ENCODE data around the gene HSD3B1.
"Not testable (repeated sequence)": the region's sequence is repeated elsewhere in the genome, so short reads cannot be mapped to it uniquely, and the experiment has no call there.

The HSD3B1 gene

DNA sequence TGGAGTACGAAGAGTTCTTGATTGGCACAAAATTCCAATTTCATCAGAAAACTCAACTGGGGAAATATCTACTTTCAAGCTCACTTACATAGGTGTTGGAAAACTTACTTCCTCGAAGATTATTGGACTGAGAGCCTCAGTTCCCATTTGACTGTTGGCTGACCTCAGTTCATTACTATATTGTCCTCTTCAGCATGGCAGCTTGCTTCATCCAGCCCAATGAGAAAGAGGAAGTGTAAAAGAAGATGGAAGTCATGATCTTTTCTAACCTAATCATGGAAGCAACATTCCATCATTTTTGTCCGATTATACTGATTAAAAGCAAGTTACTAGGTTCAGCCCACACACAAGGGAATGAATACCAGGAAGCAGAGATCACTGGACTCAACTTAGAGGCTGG, 49.4 kb downstream of the HSD3B1 start:
- DNase-seq = no peak

DNA sequence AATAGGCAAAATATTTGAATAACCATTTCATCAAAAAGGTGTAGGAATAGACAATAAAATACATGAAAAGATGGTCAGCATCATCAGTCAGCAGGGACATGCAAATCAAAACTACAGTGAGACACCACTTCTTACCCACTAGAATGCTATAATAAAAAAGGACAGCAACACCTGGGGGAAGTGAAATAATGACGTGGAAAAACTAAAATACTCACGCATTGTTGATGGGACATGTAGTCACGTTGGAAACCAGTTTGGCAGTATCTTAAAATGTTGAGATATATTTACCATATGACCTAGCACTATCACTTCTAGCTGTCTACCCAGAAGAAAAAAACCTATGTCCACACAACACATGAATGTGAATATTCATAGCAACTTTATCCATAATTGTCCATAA, 53.4 kb downstream of the HSD3B1 start:
- not testable (repeated sequence) for DNase-seq

DNA sequence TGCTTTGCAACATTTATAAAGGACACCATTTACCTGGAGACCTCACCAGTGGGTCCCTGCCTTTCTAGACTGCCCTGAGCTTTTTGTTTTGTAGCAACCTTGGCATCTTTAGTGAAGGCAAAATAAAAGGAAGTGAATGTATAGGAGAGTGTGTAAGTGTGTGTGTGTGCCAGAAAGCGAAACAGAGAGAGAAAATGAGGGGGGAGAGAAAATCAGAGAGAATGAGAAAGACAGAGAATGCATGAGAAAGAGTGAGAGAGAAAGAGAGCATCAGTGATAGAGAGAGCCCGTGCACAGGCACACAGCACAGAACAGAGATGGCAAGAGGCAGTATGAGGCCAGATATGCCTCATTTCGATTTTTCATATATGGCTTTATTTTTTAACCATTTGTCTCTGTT, 57.5 kb downstream of the HSD3B1 start:
- no peak for DNase-seq
